HCT116 (cell line): ENCODE results near the gene DOCK3. TPM values are rescaled to one million over a fixed set of nuclear protein-coding genes. Genes with fewer than 3 reads are reported as not detected.

Experiments
- ATAC-seq: fragments of 200-7000 bp; cut with Tn5 transposase; 2 replicates; pipeline ENCODE4 v1.9.1; 2020; ENCODE audit warnings: mild to moderate bottlenecking, moderate library complexity
- BruUV-seq: library from RNA; stranded (reverse); fragments of 400-500 nt; replicated peaks from 2 replicates; lab custom pipeline; 2021; lab: Mats Ljungman, UMichigan
- CTCF ChIA-PET: fragments of 300-600 bp; sonication (Branson Sonifier 250); formaldehyde crosslinking; loops from one replicate; lab custom pipeline; 2021; ENCODE audit warnings: antibody characterized with exemption; lab: Charles Lee
- POLR2A ChIA-PET: fragments of 300-600, 350-600 bp; sonication (Branson Sonifier 250); formaldehyde crosslinking; loops from one replicate; lab custom pipeline; 2021; ENCODE audit warnings: antibody characterized with exemption; lab: Charles Lee
- RAD21 ChIA-PET, 2 experiments: fragments of 300-600 bp; sonication (Branson Sonifier 250); formaldehyde crosslinking; loops; one replicate each; lab custom pipeline; 2023; ENCODE audit warnings: low total read pairs in 2 of 2; ENCODE audit not compliant: uncharacterized antibody in 2 of 2, unreplicated experiment in 2 of 2, low non-redundant PET in 1 of 2; lab: Charles Lee
- DNase-seq: peaks from one replicate; pipeline ENCODE4 v3.0.0-alpha.2; 2010; ENCODE audit warnings: low read depth, low spot score
- H2AFZ ChIP-seq: fragments of 200-600 bp; shearing (Covaris generic), sonication (generic); 2 replicates; pipeline ENCODE4 v1.6.1; 2017; ENCODE audit warnings: low read depth, mixed run types, mixed read lengths, antibody characterized with exemption, low read length; ENCODE audit not compliant: poor library complexity, severe bottlenecking
- H3K27ac ChIP-seq: 2 replicates; pipeline ENCODE4 v1.5.1; 2012; ENCODE audit warnings: low read depth, low read length
- H3K27me3 ChIP-seq: fragments of 200-600 bp; sonication (generic); 2 replicates; pipeline ENCODE4 v1.6.1; 2016; ENCODE audit warnings: mixed run types, low read length, mixed read lengths; ENCODE audit not compliant: insufficient read depth
- H3K36me3 ChIP-seq, 2 experiments: fragments of 200-500 bp in 1 of 2; fragments of 200-600 bp in 1 of 2; sonication (Bioruptor generic) in 1 of 2; sonication (generic) in 1 of 2; 2 replicates each; pipeline versions ENCODE4 v1.5.1 to v1.6.1; 2014 to 2016; ENCODE audit warnings: low read length in 2 of 2, inconsistent platforms in 1 of 2, mixed read lengths in 1 of 2, mixed run types in 1 of 2; ENCODE audit not compliant: insufficient read depth in 2 of 2, control insufficient read depth in 1 of 2
- H3K4me1 ChIP-seq, 2 experiments: fragments of 200-600 bp in 1 of 2; sonication (generic) in 1 of 2; 2 replicates each; pipeline versions ENCODE4 v1.5.1 to v1.6.1; 2012 to 2017; ENCODE audit warnings: low read length in 2 of 2, inconsistent platforms in 1 of 2, mild to moderate bottlenecking in 1 of 2, mixed read lengths in 1 of 2, mixed run types in 1 of 2, moderate library complexity in 1 of 2; ENCODE audit not compliant: insufficient read depth in 2 of 2, control insufficient read depth in 1 of 2
- H3K4me2 ChIP-seq: fragments of 200-600 bp; sonication (generic); 2 replicates; pipeline ENCODE4 v1.6.1; 2017; ENCODE audit warnings: mixed run types, low read length, mixed read lengths
- H3K4me3 ChIP-seq, 2 experiments: fragments of 200-600 bp in 1 of 2; sonication (generic) in 1 of 2; replicated peaks in 1 of 2; 2 replicates each; pipeline ENCODE4 v1.5.1; 2011 to 2016; ENCODE audit warnings: low read length in 2 of 2, control low read depth in 1 of 2, low read depth in 1 of 2, mild to moderate bottlenecking in 1 of 2, mixed read lengths in 1 of 2, mixed run types in 1 of 2
- H3K79me2 ChIP-seq: fragments of 200-600 bp; sonication (generic); 2 replicates; pipeline ENCODE4 v1.6.1; 2017; ENCODE audit warnings: mild to moderate bottlenecking, mixed run types, low read length, moderate library complexity, mixed read lengths; ENCODE audit not compliant: insufficient read depth
- H3K9ac ChIP-seq: fragments of 200-600 bp; sonication (generic); 2 replicates; pipeline ENCODE4 v1.6.1; 2016; ENCODE audit warnings: low read length, mixed read lengths
- H3K9me2 ChIP-seq: fragments of 200-600 bp; sonication (generic), shearing (Covaris generic); 2 replicates; pipeline ENCODE4 v1.6.1; 2017; ENCODE audit warnings: mixed run types, mild to moderate bottlenecking, moderate library complexity; ENCODE audit not compliant: insufficient read depth
- H3K9me3 ChIP-seq, 2 experiments: fragments of 200-500 bp in 1 of 2; fragments of 200-600 bp in 1 of 2; sonication (Bioruptor generic) in 1 of 2; sonication (generic) in 1 of 2; 2 replicates each; pipeline ENCODE4 v1.6.1; 2014 to 2017; ENCODE audit warnings: low read length in 2 of 2, mixed read lengths in 2 of 2, inconsistent platforms in 1 of 2, low read depth in 1 of 2, mild to moderate bottlenecking in 1 of 2, mixed run types in 1 of 2, moderate library complexity in 1 of 2; ENCODE audit not compliant: control insufficient read depth in 1 of 2, insufficient read depth in 1 of 2
- H4K20me1 ChIP-seq: fragments of 200-600 bp; sonication (generic), shearing (Covaris generic); 2 replicates; pipeline ENCODE4 v1.6.1; 2017; ENCODE audit warnings: mixed run types, mild to moderate bottlenecking, moderate library complexity; ENCODE audit not compliant: insufficient read depth
- CBX3 ChIP-seq: IDR thresholded peaks from 2 replicates; pipeline ENCODE4 v1.6.1; 2012; ENCODE audit warnings: low read depth
- EGR1 ChIP-seq: IDR thresholded peaks from 2 replicates; pipeline ENCODE4 v1.6.1; 2012; ENCODE audit warnings: low read depth
- EZH2 ChIP-seq: fragments of 200-600 bp; sonication (generic); IDR thresholded peaks from 2 replicates; pipeline ENCODE4 v1.6.1; 2017; ENCODE audit warnings: antibody characterized with exemption, mixed run types
- FOSL1 ChIP-seq: IDR thresholded peaks from 2 replicates; pipeline ENCODE4 v1.6.1; 2012; ENCODE audit warnings: low read depth
- JUND ChIP-seq: IDR thresholded peaks from 2 replicates; pipeline ENCODE4 v1.6.1; 2012
- POLR2AphosphoS5 ChIP-seq: IDR thresholded peaks from 2 replicates; pipeline ENCODE4 v1.6.1; 2011; ENCODE audit warnings: mild to moderate bottlenecking, low read depth, low read length, moderate library complexity
- RAD21 ChIP-seq: IDR thresholded peaks from 2 replicates; pipeline ENCODE4 v1.6.1; 2012; ENCODE audit warnings: low read depth, mild to moderate bottlenecking
- SP1 ChIP-seq: IDR thresholded peaks from 2 replicates; pipeline ENCODE4 v1.6.1; 2012; ENCODE audit warnings: low read depth
- ZNF274 ChIP-seq: fragments of 200-500 bp; sonication (Bioruptor generic); IDR thresholded peaks from 2 replicates; pipeline ENCODE4 v1.6.1; 2014; ENCODE audit warnings: mild to moderate bottlenecking, low read depth, low read length, inconsistent platforms
- intact Hi-C: fragments of 100-400 bp; cut with micrococcal nuclease; formaldehyde crosslinking; loops from 2 replicates; pipeline ENCODE4 v1.10.0; 2022
- total RNA-seq: library from RNA; stranded (reverse); gene quantifications from one replicate; pipeline ENCODE4 v1.2.1, GENCODE V29; 2021; ENCODE audit not compliant: unreplicated experiment
- TF ChIP-seq, protein P1 (sequence below): IDR thresholded peaks from 2 replicates; pipeline ENCODE4 v1.6.1; 2011; ENCODE audit warnings: mild to moderate bottlenecking, low read length, moderate library complexity; ENCODE audit not compliant: insufficient replicate concordance; ENCODE audit errors: extremely low read depth
- TF ChIP-seq, protein P2 (sequence below), 3 experiments: fragments of 200-600 bp in 1 of 3; sonication (generic) in 1 of 3; IDR thresholded peaks in 2 of 3; conservative IDR thresholded peaks in 1 of 3; 2 replicates each; pipeline ENCODE4 v1.5.1; 2012 to 2017; ENCODE audit warnings: low read depth in 2 of 3, low read length in 2 of 3, antibody characterized with exemption in 1 of 3, borderline replicate concordance in 1 of 3, control low read depth in 1 of 3, mild to moderate bottlenecking in 1 of 3, mixed read lengths in 1 of 3, mixed run types in 1 of 3, moderate library complexity in 1 of 3; ENCODE audit not compliant: insufficient read depth in 1 of 3
- TF ChIP-seq, protein P3 (sequence below): IDR thresholded peaks from 2 replicates; pipeline ENCODE4 v1.6.1; 2012
- TF ChIP-seq, protein P4 (sequence below): IDR thresholded peaks from 2 replicates; pipeline ENCODE4 v1.6.1; 2012; ENCODE audit warnings: low read depth
- TF ChIP-seq, protein P5 (sequence below): IDR thresholded peaks from 2 replicates; pipeline ENCODE4 v1.6.1; 2012

The DOCK3 gene
- total RNA-seq, 1 experiment from 2014 or later: 4.2 TPM

DNA sequence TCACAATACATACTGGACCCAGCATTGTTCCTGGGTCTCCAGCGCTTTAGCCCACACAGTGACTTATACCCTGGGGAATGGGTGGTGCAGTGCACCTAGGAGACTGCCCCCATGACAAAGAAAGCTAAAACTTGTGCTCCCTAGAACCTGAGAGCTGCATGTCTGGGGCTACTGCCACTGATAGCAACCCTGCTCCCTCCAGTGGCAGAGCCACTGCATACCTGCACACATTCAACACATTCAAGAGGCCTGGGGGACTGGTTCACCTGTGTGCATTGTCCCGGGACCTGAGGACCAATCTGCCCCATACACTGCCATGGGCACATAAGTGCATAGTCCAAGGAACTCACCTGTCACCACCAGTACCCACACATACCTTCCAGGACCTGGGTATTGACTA is 407.6 kb downstream of the DOCK3 start:
- TF ChIP-seq CBX3: no peak
- TF ChIP-seq JUND: no peak
- no peak for TF ChIP-seq RAD21
- TF ChIP-seq POLR2AphosphoS5: no peak
- TF ChIP-seq ZNF274: no peak
- no peak for TF ChIP-seq FOSL1
- TF ChIP-seq, protein P1, sequence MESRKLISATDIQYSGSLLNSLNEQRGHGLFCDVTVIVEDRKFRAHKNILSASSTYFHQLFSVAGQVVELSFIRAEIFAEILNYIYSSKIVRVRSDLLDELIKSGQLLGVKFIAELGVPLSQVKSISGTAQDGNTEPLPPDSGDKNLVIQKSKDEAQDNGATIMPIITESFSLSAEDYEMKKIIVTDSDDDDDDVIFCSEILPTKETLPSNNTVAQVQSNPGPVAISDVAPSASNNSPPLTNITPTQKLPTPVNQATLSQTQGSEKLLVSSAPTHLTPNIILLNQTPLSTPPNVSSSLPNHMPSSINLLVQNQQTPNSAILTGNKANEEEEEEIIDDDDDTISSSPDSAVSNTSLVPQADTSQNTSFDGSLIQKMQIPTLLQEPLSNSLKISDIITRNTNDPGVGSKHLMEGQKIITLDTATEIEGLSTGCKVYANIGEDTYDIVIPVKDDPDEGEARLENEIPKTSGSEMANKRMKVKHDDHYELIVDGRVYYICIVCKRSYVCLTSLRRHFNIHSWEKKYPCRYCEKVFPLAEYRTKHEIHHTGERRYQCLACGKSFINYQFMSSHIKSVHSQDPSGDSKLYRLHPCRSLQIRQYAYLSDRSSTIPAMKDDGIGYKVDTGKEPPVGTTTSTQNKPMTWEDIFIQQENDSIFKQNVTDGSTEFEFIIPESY: no peak
- TF ChIP-seq, protein P2, sequence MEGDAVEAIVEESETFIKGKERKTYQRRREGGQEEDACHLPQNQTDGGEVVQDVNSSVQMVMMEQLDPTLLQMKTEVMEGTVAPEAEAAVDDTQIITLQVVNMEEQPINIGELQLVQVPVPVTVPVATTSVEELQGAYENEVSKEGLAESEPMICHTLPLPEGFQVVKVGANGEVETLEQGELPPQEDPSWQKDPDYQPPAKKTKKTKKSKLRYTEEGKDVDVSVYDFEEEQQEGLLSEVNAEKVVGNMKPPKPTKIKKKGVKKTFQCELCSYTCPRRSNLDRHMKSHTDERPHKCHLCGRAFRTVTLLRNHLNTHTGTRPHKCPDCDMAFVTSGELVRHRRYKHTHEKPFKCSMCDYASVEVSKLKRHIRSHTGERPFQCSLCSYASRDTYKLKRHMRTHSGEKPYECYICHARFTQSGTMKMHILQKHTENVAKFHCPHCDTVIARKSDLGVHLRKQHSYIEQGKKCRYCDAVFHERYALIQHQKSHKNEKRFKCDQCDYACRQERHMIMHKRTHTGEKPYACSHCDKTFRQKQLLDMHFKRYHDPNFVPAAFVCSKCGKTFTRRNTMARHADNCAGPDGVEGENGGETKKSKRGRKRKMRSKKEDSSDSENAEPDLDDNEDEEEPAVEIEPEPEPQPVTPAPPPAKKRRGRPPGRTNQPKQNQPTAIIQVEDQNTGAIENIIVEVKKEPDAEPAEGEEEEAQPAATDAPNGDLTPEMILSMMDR (IDR thresholded peaks at IDR 0.05 in 2 of 3, conservative IDR thresholded peaks at IDR 0.05 in 1 of 3; ENCODE audit: borderline replicate concordance in 1 of 3, insufficient read depth in 1 of 3, low read depth in 2 of 3, low read length in 2 of 3): no peak
- TF ChIP-seq, protein P3, sequence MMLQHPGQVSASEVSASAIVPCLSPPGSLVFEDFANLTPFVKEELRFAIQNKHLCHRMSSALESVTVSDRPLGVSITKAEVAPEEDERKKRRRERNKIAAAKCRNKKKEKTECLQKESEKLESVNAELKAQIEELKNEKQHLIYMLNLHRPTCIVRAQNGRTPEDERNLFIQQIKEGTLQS: no peak
- TF ChIP-seq, protein P4, sequence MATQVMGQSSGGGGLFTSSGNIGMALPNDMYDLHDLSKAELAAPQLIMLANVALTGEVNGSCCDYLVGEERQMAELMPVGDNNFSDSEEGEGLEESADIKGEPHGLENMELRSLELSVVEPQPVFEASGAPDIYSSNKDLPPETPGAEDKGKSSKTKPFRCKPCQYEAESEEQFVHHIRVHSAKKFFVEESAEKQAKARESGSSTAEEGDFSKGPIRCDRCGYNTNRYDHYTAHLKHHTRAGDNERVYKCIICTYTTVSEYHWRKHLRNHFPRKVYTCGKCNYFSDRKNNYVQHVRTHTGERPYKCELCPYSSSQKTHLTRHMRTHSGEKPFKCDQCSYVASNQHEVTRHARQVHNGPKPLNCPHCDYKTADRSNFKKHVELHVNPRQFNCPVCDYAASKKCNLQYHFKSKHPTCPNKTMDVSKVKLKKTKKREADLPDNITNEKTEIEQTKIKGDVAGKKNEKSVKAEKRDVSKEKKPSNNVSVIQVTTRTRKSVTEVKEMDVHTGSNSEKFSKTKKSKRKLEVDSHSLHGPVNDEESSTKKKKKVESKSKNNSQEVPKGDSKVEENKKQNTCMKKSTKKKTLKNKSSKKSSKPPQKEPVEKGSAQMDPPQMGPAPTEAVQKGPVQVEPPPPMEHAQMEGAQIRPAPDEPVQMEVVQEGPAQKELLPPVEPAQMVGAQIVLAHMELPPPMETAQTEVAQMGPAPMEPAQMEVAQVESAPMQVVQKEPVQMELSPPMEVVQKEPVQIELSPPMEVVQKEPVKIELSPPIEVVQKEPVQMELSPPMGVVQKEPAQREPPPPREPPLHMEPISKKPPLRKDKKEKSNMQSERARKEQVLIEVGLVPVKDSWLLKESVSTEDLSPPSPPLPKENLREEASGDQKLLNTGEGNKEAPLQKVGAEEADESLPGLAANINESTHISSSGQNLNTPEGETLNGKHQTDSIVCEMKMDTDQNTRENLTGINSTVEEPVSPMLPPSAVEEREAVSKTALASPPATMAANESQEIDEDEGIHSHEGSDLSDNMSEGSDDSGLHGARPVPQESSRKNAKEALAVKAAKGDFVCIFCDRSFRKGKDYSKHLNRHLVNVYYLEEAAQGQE: no peak
- no peak for TF ChIP-seq SP1
- no peak for TF ChIP-seq EZH2
- TF ChIP-seq EGR1: no peak
- TF ChIP-seq, protein P5, sequence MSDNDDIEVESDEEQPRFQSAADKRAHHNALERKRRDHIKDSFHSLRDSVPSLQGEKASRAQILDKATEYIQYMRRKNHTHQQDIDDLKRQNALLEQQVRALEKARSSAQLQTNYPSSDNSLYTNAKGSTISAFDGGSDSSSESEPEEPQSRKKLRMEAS: no peak
- H3K36me3 ChIP-seq: no peaks in the 10 kb centered on the region
- no peaks in the 10 kb centered on the region for H3K4me1 ChIP-seq
- H3K27ac ChIP-seq: no peak overlapping the region
- H3K4me3 ChIP-seq: no peak overlapping the region
- no peaks in the 10 kb centered on the region for H3K9me2 ChIP-seq
- H3K79me2 ChIP-seq: no peaks in the 10 kb centered on the region
- peaks cover 5 to 7% of the 10 kb centered on the region in 2 experiments; a peak in 2 of 4 replicates for H3K9me3 ChIP-seq
- no peaks in the 10 kb centered on the region for H4K20me1 ChIP-seq
- H3K27me3 ChIP-seq: no peaks in the 10 kb centered on the region
- POLR2A ChIA-PET: no interaction called here
- CTCF ChIA-PET: no interaction called here
- intact Hi-C loops: no loop called here
- no peak overlapping the region for H3K9ac ChIP-seq
- H2AFZ ChIP-seq: no peak overlapping the region
- RAD21 ChIA-PET: no interaction called here
- no TSS peak for BruUV-seq
- H3K4me2 ChIP-seq: no peak overlapping the region
- no peak for DNase-seq
- no peak for ATAC-seq
